Endothelial cell of umbilical vein (primary cell): Measurements from ENCODE around the gene AMDHD2. TPM values are rescaled to one million over a fixed set of nuclear protein-coding genes. Genes with fewer than 3 reads are reported as not detected.
"Not testable (repeated sequence)": the region's sequence is repeated elsewhere in the genome, so short reads cannot be mapped to it uniquely, and the experiment has no call there.

ENCODE experiments used
- BruUV-seq: library from RNA; stranded (reverse); fragments of 400-500 nt; replicated peaks from 2 replicates; lab custom pipeline; 2021; lab: Mats Ljungman, UMichigan
- CTCF ChIA-PET: fragments of 300-600, 350-600 bp; sonication (Branson Sonifier 250); formaldehyde crosslinking; loops from one replicate; lab custom pipeline; 2021; ENCODE audit warnings: antibody characterized with exemption, inconsistent platforms; lab: Charles Lee
- POLR2A ChIA-PET: fragments of 300-600, 350-600 bp; sonication (Branson Sonifier 250); formaldehyde crosslinking; loops from one replicate; lab custom pipeline; 2021; ENCODE audit warnings: antibody characterized with exemption, inconsistent platforms; lab: Charles Lee
- DNase-seq: peaks from one replicate; pipeline ENCODE4 v3.0.0-alpha.2; 2011; ENCODE audit warnings: low read depth, low spot score
- FAIRE-seq: peaks from 2 replicates; lab custom pipeline; 2011; peaks lifted over from hg19 to GRCh38; lab: Jason Lieb, UNC
- H2AFZ ChIP-seq: 2 replicates; pipeline ENCODE4 v1.6.0; 2012; ENCODE audit warnings: low read depth, low read length, control low read depth, inconsistent platforms
- H3K27ac ChIP-seq: 2 replicates; pipeline ENCODE4 v1.5.1; 2011; ENCODE audit warnings: low read depth, mild to moderate bottlenecking, control low read depth, low read length, moderate library complexity; ENCODE audit not compliant: insufficient read depth
- H3K27me3 ChIP-seq, 2 experiments: 2 replicates each; pipeline versions ENCODE4 v1.6.0 to v1.6.1; 2011; ENCODE audit warnings: low read length in 2 of 2, mixed read lengths in 1 of 2; ENCODE audit not compliant: control insufficient read depth in 2 of 2, insufficient read depth in 2 of 2
- H3K36me3 ChIP-seq, 2 experiments: 2 replicates in 1 of 2; 3 replicates in 1 of 2; pipeline ENCODE4 v1.5.1; 2011; ENCODE audit warnings: low read length in 2 of 2, mild to moderate bottlenecking in 1 of 2, moderate library complexity in 1 of 2; ENCODE audit not compliant: control insufficient read depth in 2 of 2, insufficient read depth in 2 of 2; ENCODE audit errors: extremely low read depth in 1 of 2
- H3K4me1 ChIP-seq: 3 replicates; pipeline ENCODE4 v1.5.1; 2011; ENCODE audit warnings: mild to moderate bottlenecking, low read length; ENCODE audit not compliant: control insufficient read depth, insufficient read depth; ENCODE audit errors: extremely low read depth
- H3K4me2 ChIP-seq: 2 replicates; pipeline ENCODE4 v1.6.1; 2011; ENCODE audit warnings: low read length, control low read depth, mixed read lengths; ENCODE audit not compliant: insufficient read depth
- H3K4me3 ChIP-seq, 3 experiments: fragments of 200-600 bp in 1 of 3; sonication (generic), shearing (Covaris generic) in 1 of 3; replicated peaks in 1 of 3; 2 replicates each; pipeline ENCODE4 v1.5.1; 2011 to 2016; ENCODE audit warnings: control low read depth in 3 of 3, low read length in 3 of 3, mild to moderate bottlenecking in 2 of 3, inconsistent platforms in 1 of 3, low read depth in 1 of 3, moderate library complexity in 1 of 3; ENCODE audit not compliant: insufficient read depth in 1 of 3
- H3K79me2 ChIP-seq: 2 replicates; pipeline ENCODE4 v1.6.0; 2012; ENCODE audit warnings: low read length, inconsistent platforms; ENCODE audit not compliant: control insufficient read depth, insufficient read depth
- H3K9ac ChIP-seq: replicated peaks from 2 replicates; pipeline ENCODE3; 2011; ENCODE audit warnings: low read length, control low read depth; ENCODE audit not compliant: insufficient read depth; ENCODE audit errors: extremely low read depth
- H3K9me1 ChIP-seq: replicated peaks from 3 replicates; pipeline ENCODE4 v1.6.0; 2011; ENCODE audit warnings: mild to moderate bottlenecking, low read length; ENCODE audit not compliant: control insufficient read depth, insufficient read depth; ENCODE audit errors: extremely low read depth
- H3K9me3 ChIP-seq: replicated peaks from 2 replicates; pipeline ENCODE4 v1.5.1; 2012; ENCODE audit warnings: low read length, inconsistent platforms; ENCODE audit not compliant: control insufficient read depth, insufficient read depth
- H4K20me1 ChIP-seq: replicated peaks from 2 replicates; pipeline ENCODE3; 2011; ENCODE audit warnings: mild to moderate bottlenecking, low read length; ENCODE audit not compliant: control insufficient read depth, insufficient read depth; ENCODE audit errors: extremely low read depth
- CTCF ChIP-seq, 2 donors: IDR thresholded peaks; 1 replicate in 1 of 2; 2 replicates in 1 of 2; pipeline ENCODE4 v1.5.1; 2011; ENCODE audit warnings: low read length in 2 of 2, mild to moderate bottlenecking in 2 of 2, moderate library complexity in 2 of 2, control low read depth in 1 of 2, inconsistent platforms in 1 of 2, low read depth in 1 of 2; ENCODE audit not compliant: insufficient read depth in 1 of 2; ENCODE audit errors: extremely low read depth in 1 of 2
- dilution Hi-C: fragments of 300-500 bp; cut with MboI; formaldehyde crosslinking; loops from one replicate; pipeline ENCODE4 v1.15.0; 2019; ENCODE audit warnings: low sequenced_read_pairs; ENCODE audit not compliant: extremely low pct_ligation_motif_present
- intact Hi-C: fragments of 100-400 bp; cut with micrococcal nuclease; formaldehyde crosslinking; loops from one replicate; pipeline ENCODE4 v1.10.0; 2022
- polyA plus RNA-seq, 4 experiments: library from polyadenylated mRNA; depleted of rRNA in 3 of 4; stranded (reverse) in 3 of 4; unstranded in 1 of 4; fragments of >200 nt; gene quantifications; 2 replicates each; pipeline versions ENCODE4 v1.2.1 to v1.2.3, GENCODE V29; 2011 to 2012; ENCODE audit warnings: missing spikeins in 1 of 4
- total RNA-seq: library from RNA; stranded (reverse); gene quantifications from 2 replicates; pipeline ENCODE4 v1.2.3, GENCODE V29; 2021

The AMDHD2 gene
- total and polyA plus RNA-seq, 2 donors (not counting 3 experiments of a cell fraction or from before 2014, with no cell fraction given): 39.4 to 59.5 TPM

- not testable (repeated sequence) for H3K9ac ChIP-seq
- peak; percentile 99 for FAIRE-seq
Observed at GRCh38 chr16:2560798-2561133, 40.6 kb downstream of the AMDHD2 start.

GRCh38 chr16:2567506-2567905 is 47.3 kb downstream of the AMDHD2 start:
- H4K20me1 ChIP-seq, POLR2A ChIA-PET, H3K27me3 ChIP-seq, H3K9ac ChIP-seq, CTCF ChIA-PET, intact Hi-C loops, BruUV-seq, DNase-seq, H3K9me3 ChIP-seq, dilution Hi-C loops, H2AFZ ChIP-seq, H3K27ac ChIP-seq, H3K36me3 ChIP-seq, H3K79me2 ChIP-seq, H3K4me2 ChIP-seq, H3K4me3 ChIP-seq, H3K4me1 ChIP-seq, H3K9me1 ChIP-seq: not testable (repeated sequence)
- FAIRE-seq: peak; percentile 74

More at GRCh38 chr16:2560798-2561133, 40.6 kb downstream of the AMDHD2 start:
- CTCF ChIA-PET, H2AFZ ChIP-seq, H3K79me2 ChIP-seq, H3K27ac ChIP-seq, H3K4me3 ChIP-seq, dilution Hi-C loops, BruUV-seq, H3K9me3 ChIP-seq, H4K20me1 ChIP-seq, DNase-seq, H3K4me2 ChIP-seq, H3K36me3 ChIP-seq, H3K27me3 ChIP-seq, intact Hi-C loops, POLR2A ChIA-PET, H3K9me1 ChIP-seq, H3K4me1 ChIP-seq: not testable (repeated sequence)
- peak in 1 of 2 donors; percentile 14 for TF ChIP-seq CTCF (IDR thresholded peaks at IDR 0.05; ENCODE audit: extremely low read depth in 1 of 2, insufficient read depth in 1 of 2, low read depth in 1 of 2, low read length in 2 of 2)

GRCh38 chr16:2568573-2568972 is 48.4 kb downstream of the AMDHD2 start:
- H3K4me2 ChIP-seq, H3K36me3 ChIP-seq, dilution Hi-C loops, H3K4me3 ChIP-seq, DNase-seq, H3K79me2 ChIP-seq, CTCF ChIA-PET, H3K9me3 ChIP-seq, H3K9me1 ChIP-seq, H3K4me1 ChIP-seq, H2AFZ ChIP-seq, H4K20me1 ChIP-seq, H3K27ac ChIP-seq, H3K27me3 ChIP-seq, BruUV-seq, intact Hi-C loops, H3K9ac ChIP-seq, POLR2A ChIA-PET: not testable (repeated sequence)
- FAIRE-seq: peak; percentile 21

DNA sequence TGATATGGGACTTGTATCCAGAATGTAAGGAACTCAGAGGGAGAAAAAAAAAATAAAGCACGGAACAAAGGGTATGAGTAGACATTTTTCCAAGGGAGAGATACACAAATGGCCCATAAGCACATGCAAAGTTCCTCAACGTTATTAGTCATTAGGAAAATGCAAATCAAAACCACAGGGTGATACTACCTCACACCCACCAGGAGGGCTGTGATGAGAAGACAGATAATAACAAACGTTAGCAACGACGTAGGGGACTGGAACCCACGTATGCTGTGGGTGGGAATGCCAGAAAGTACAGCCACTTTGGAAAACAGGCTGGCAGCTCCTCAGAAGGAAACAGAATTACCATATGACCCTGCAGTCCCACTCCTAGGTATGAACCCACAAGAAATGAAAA is 52.5 kb downstream of the AMDHD2 start:
- BruUV-seq, H2AFZ ChIP-seq, H3K79me2 ChIP-seq, H3K9me1 ChIP-seq, POLR2A ChIA-PET, H3K4me2 ChIP-seq, H3K36me3 ChIP-seq, H3K4me1 ChIP-seq, H3K9ac ChIP-seq, H3K27me3 ChIP-seq, H3K9me3 ChIP-seq, H3K4me3 ChIP-seq, intact Hi-C loops, H3K27ac ChIP-seq, CTCF ChIA-PET, DNase-seq, dilution Hi-C loops, FAIRE-seq, H4K20me1 ChIP-seq: not testable (repeated sequence)
